GM12892 (cell line): ENCODE data around the gene DPYSL3.

Experiments
- POLR2A ChIP-seq: IDR thresholded peaks from 2 replicates; pipeline ENCODE4 v1.6.1; 2011; ENCODE audit warnings: low read depth, low read length, control low read depth
- POLR2AphosphoS5 ChIP-seq: IDR thresholded peaks from 2 replicates; pipeline ENCODE4 v1.6.1; 2011; ENCODE audit warnings: low read depth, low read length, control low read depth
- TAF1 ChIP-seq: IDR thresholded peaks from 2 replicates; pipeline ENCODE4 v1.6.1; 2011; ENCODE audit warnings: low read depth, mild to moderate bottlenecking, control low read depth, low read length, borderline replicate concordance

DNA sequence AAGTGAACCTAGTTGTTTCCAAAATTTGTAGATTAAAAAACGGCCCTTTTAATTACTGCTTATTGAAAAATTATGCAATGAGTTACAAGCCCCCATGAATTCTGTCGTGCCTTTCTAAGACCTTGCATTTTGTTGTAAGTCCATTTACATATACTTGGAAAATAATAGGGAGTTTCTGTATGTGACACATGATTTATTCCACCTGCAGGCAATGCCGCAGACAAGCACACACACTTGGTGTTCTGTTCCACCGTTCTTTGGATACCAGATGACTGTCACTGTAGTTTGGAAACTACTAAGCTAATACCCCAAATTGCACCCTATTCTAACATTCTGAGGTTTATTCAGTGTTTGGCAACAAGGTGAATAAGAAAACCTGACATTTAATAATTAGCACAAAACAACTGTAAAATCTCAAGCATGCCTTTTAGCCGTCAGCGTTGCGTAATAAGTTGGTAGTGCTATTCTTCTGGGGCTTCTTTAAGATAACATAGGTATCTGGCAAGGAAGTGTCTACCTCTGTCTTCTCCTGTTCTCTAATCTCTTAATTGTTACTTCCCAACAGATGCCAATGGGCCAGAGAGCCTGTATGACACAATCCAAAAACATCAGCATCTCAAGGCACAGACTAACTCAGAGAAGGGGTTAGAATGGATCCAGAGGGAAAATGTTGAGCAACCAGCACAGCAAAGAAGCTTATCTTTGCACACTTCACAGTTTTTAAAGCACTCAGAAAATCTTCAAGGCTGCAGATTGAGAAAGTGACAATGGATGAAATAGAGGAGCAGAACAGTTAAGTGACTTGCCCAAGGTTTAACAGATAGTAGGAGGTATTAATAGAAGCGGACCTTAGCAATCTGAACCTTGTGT, 48.2 kb upstream of the DPYSL3 start:
- no peak for TF ChIP-seq TAF1
- TF ChIP-seq POLR2A, result no peak
- TF ChIP-seq POLR2AphosphoS5, result no peak
